ENCODE results near the gene PSMB3. TPM values are rescaled to one million over a fixed set of nuclear protein-coding genes. Genes with fewer than 3 reads are reported as not detected.
A peak's percentile ranks its signal among the peaks of the same experiment; 100 is the strongest.

PSMB3 gene
- total and polyA plus RNA-seq, 9 of the 15 experiments (the other 6 are each of a cell fraction or from before 2014, with no cell fraction given) = 460 to 2,775 (median 574) TPM

- TF ChIP-seq, protein P1, sequence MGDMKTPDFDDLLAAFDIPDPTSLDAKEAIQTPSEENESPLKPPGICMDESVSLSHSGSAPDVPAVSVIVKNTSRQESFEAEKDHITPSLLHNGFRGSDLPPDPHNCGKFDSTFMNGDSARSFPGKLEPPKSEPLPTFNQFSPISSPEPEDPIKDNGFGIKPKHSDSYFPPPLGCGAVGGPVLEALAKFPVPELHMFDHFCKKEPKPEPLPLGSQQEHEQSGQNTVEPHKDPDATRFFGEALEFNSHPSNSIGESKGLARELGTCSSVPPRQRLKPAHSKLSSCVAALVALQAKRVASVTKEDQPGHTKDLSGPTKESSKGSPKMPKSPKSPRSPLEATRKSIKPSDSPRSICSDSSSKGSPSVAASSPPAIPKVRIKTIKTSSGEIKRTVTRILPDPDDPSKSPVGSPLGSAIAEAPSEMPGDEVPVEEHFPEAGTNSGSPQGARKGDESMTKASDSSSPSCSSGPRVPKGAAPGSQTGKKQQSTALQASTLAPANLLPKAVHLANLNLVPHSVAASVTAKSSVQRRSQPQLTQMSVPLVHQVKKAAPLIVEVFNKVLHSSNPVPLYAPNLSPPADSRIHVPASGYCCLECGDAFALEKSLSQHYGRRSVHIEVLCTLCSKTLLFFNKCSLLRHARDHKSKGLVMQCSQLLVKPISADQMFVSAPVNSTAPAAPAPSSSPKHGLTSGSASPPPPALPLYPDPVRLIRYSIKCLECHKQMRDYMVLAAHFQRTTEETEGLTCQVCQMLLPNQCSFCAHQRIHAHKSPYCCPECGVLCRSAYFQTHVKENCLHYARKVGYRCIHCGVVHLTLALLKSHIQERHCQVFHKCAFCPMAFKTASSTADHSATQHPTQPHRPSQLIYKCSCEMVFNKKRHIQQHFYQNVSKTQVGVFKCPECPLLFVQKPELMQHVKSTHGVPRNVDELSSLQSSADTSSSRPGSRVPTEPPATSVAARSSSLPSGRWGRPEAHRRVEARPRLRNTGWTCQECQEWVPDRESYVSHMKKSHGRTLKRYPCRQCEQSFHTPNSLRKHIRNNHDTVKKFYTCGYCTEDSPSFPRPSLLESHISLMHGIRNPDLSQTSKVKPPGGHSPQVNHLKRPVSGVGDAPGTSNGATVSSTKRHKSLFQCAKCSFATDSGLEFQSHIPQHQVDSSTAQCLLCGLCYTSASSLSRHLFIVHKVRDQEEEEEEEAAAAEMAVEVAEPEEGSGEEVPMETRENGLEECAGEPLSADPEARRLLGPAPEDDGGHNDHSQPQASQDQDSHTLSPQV (IDR thresholded peaks at IDR 0.05) = no peak
- TF ChIP-seq, protein P2, sequence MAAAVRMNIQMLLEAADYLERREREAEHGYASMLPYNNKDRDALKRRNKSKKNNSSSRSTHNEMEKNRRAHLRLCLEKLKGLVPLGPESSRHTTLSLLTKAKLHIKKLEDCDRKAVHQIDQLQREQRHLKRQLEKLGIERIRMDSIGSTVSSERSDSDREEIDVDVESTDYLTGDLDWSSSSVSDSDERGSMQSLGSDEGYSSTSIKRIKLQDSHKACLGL (CRISPR knock-in tag; IDR thresholded peaks at IDR 0.05; ENCODE audit: borderline replicate concordance, poor library complexity, severe bottlenecking) = no peak
- no peak for TF ChIP-seq STAT5B (CRISPR knock-in tag; IDR thresholded peaks at IDR 0.05)
- peak; percentile 35; the same call in 1 of the 2 replicates for TF ChIP-seq POLR2H (tag; IDR thresholded peaks at IDR 0.05; ENCODE audit: low read depth)
- no peak for TF ChIP-seq ZNF584 (CRISPR knock-in tag; IDR thresholded peaks at IDR 0.05; ENCODE audit: low read depth)
- no peak for TF ChIP-seq DPF2 (IDR thresholded peaks at IDR 0.05)
- no peak for TF ChIP-seq ETS2 (tag; IDR thresholded peaks at IDR 0.05; ENCODE audit: borderline replicate concordance, poor library complexity, severe bottlenecking)
- 0 out of 2 replicates have a peak, but pooled peaks have one; percentile 10 for TF ChIP-seq KDM2B (CRISPR knock-in tag; IDR thresholded peaks at IDR 0.05)
- TF ChIP-seq PYGO2 (tag; IDR thresholded peaks at IDR 0.05) = no peak
- no peak for TF ChIP-seq SFPQ (IDR thresholded peaks at IDR 0.05; ENCODE audit: low read depth, low read length)
- TF ChIP-seq EGR1 (conservative IDR thresholded peaks at IDR 0.05) = peak; percentile 67
- no peak for TF ChIP-seq OTX1 (CRISPR knock-in tag; IDR thresholded peaks at IDR 0.05)
- peak; percentile 78; the same call in 1 of the 2 replicates for TF ChIP-seq ZNF740 (CRISPR knock-in tag; IDR thresholded peaks at IDR 0.05)
- peak in 1 of 2 experiments; percentile 88; a peak in 2 of 4 replicates for TF ChIP-seq ZNF740 (tag; IDR thresholded peaks at IDR 0.05)
- TF ChIP-seq FOXJ2 (tag; IDR thresholded peaks at IDR 0.05) = no peak
- no peak for TF ChIP-seq ZNF57 (CRISPR knock-in tag; IDR thresholded peaks at IDR 0.05)
- no peak for TF ChIP-seq FOXJ3 (CRISPR knock-in tag; IDR thresholded peaks at IDR 0.05)
These were observed 47.7 kb upstream of the PSMB3 start, which contains the start of gene MLLT6 (continued) for GRCh38 chr17:38704606-38705522.

Data from K562 (cell line).